HEK293 (cell line): ENCODE results near the gene PCDH1.
A peak's percentile ranks its signal among the peaks of the same experiment; 100 is the strongest.

ENCODE experiments used
- CTCF ChIA-PET: fragments of 350-600 bp; formaldehyde crosslinking; extraction: SDS; loops from one replicate; lab custom pipeline; 2021; ENCODE audit warnings: antibody characterized with exemption; lab: Yijun Ruan, JAX
- POLR2A ChIA-PET: fragments of 300-600 bp; formaldehyde crosslinking; extraction: SDS; loops from one replicate; lab custom pipeline; 2020; ENCODE audit warnings: antibody characterized with exemption, inconsistent platforms; lab: Yijun Ruan, JAX
- H3K27ac ChIP-seq: fragments of 200-500 bp; sonication (Bioruptor generic); 2 replicates; pipeline ENCODE4 v1.5.1; 2014; ENCODE audit warnings: low read depth, low read length, control low read depth, inconsistent platforms; ENCODE audit errors: extremely low read depth
- H3K36me3 ChIP-seq, 2 experiments: fragments of 200-500 bp in 1 of 2; sonication (Bioruptor generic) in 1 of 2; 1 replicate in 1 of 2; 2 replicates in 1 of 2; pipeline ENCODE4 v1.5.1; 2014 to 2017; ENCODE audit warnings: inconsistent platforms in 2 of 2, low read length in 2 of 2; ENCODE audit not compliant: control insufficient read depth in 2 of 2, insufficient read depth in 1 of 2
- H3K4me1 ChIP-seq: fragments of 200-500 bp; sonication (Bioruptor generic); 2 replicates; pipeline ENCODE4 v1.5.1; 2014; ENCODE audit warnings: mild to moderate bottlenecking, low read length, inconsistent platforms; ENCODE audit not compliant: control insufficient read depth, insufficient read depth
- H3K4me3 ChIP-seq: 2 replicates; pipeline ENCODE4 v1.5.1; 2011; ENCODE audit warnings: low read depth, mild to moderate bottlenecking, control low read depth, low read length, moderate library complexity
- H3K9me3 ChIP-seq: fragments of 200-500 bp; sonication (Bioruptor generic); 2 replicates; pipeline ENCODE4 v1.5.1; 2014; ENCODE audit warnings: low read depth, low read length, inconsistent platforms; ENCODE audit not compliant: control insufficient read depth, insufficient read depth
- PRDM1 ChIP-seq: fragments of 450-650 bp; formaldehyde crosslinking; IDR thresholded peaks from 2 replicates; pipeline ENCODE4; 2016; ENCODE audit warnings: missing biosample characterization, missing genetic modification characterization
- PRDM6 ChIP-seq: fragments of 450-650 bp; formaldehyde crosslinking; IDR thresholded peaks from 2 replicates; pipeline ENCODE4 v1.5.1; 2017; ENCODE audit warnings: missing biosample characterization, missing genetic modification characterization
- REST ChIP-seq: fragments of 450-650 bp; formaldehyde crosslinking; IDR thresholded peaks from 2 replicates; pipeline ENCODE4 v1.5.1; 2016; ENCODE audit warnings: missing biosample characterization, missing genetic modification characterization
- YY2 ChIP-seq: fragments of 450-650 bp; formaldehyde crosslinking; IDR thresholded peaks from 2 replicates; pipeline ENCODE4 v1.5.1; 2016; ENCODE audit warnings: missing biosample characterization, missing genetic modification characterization
- ZBTB26 ChIP-seq: fragments of 450-650 bp; formaldehyde crosslinking; optimal IDR thresholded peaks from 2 replicates; pipeline ENCODE3; 2016; ENCODE audit warnings: missing biosample characterization, mild to moderate bottlenecking, missing genetic modification characterization
- ZBTB44 ChIP-seq: fragments of 450-650 bp; IDR thresholded peaks from 2 replicates; pipeline ENCODE4 v1.5.1; 2018; ENCODE audit warnings: missing biosample characterization, mild to moderate bottlenecking, missing genetic modification characterization
- ZNF114 ChIP-seq: fragments of 450-650 bp; formaldehyde crosslinking; IDR thresholded peaks from 2 replicates; pipeline ENCODE4 v1.5.0; 2017; ENCODE audit warnings: missing biosample characterization, missing genetic modification characterization
- ZNF184 ChIP-seq: fragments of 450-650 bp; IDR thresholded peaks from 2 replicates; pipeline ENCODE4 v1.5.1; 2018; ENCODE audit warnings: missing biosample characterization, mild to moderate bottlenecking, missing genetic modification characterization
- ZNF2 ChIP-seq: fragments of 450-650 bp; formaldehyde crosslinking; IDR thresholded peaks from 2 replicates; pipeline ENCODE4 v1.5.1; 2016; ENCODE audit warnings: missing biosample characterization, missing genetic modification characterization
- ZNF202 ChIP-seq: fragments of 450-650 bp; formaldehyde crosslinking; IDR thresholded peaks from 2 replicates; pipeline ENCODE4 v1.5.1; 2016; ENCODE audit warnings: missing biosample characterization, missing genetic modification characterization, borderline replicate concordance
- ZNF23 ChIP-seq: fragments of 450-650 bp; formaldehyde crosslinking; IDR thresholded peaks from 2 replicates; pipeline ENCODE4 v1.5.1; 2016; ENCODE audit warnings: missing biosample characterization, missing genetic modification characterization, borderline replicate concordance
- ZNF24 ChIP-seq: fragments of 450-650 bp; formaldehyde crosslinking; IDR thresholded peaks from 2 replicates; pipeline ENCODE4 v1.5.1; 2016; ENCODE audit warnings: missing biosample characterization, missing genetic modification characterization
- ZNF362 ChIP-seq: fragments of 450-650 bp; formaldehyde crosslinking; IDR thresholded peaks from 2 replicates; pipeline ENCODE4 v1.5.1; 2016; ENCODE audit warnings: missing biosample characterization, missing genetic modification characterization
- ZNF501 ChIP-seq: fragments of 450-650 bp; formaldehyde crosslinking; IDR thresholded peaks from 2 replicates; pipeline ENCODE4 v1.5.1; 2016; ENCODE audit warnings: missing biosample characterization, missing genetic modification characterization
- ZNF560 ChIP-seq: fragments of 450-650 bp; formaldehyde crosslinking; IDR thresholded peaks from 2 replicates; pipeline ENCODE4 v1.5.1; 2017; ENCODE audit warnings: missing biosample characterization, missing genetic modification characterization, borderline replicate concordance
- ZNF580 ChIP-seq: fragments of 450-650 bp; formaldehyde crosslinking; IDR thresholded peaks from 2 replicates; pipeline ENCODE4 v1.5.1; 2016; ENCODE audit warnings: missing biosample characterization, missing genetic modification characterization
- ZNF629 ChIP-seq: fragments of 450-650 bp; formaldehyde crosslinking; IDR thresholded peaks from 2 replicates; pipeline ENCODE4 v1.5.1; 2017; ENCODE audit warnings: missing biosample characterization, missing genetic modification characterization

The PCDH1 gene

GRCh38 chr5:141872496-141873356, 5.5 kb downstream of the PCDH1 start:
- ChIA-PET POLR2A (no interaction called here), CTCF (interaction anchor here (0.7 kb wide), 3 partner anchors 8 to 57 kb away, joined by 3 to 5 read pairs (median 3); no protein-coding TSS in a partner anchor)
- Histone ChIP-seq H3K4me3 (no peak overlapping the region), H3K4me1 (peaks cover 3% of the 10 kb centered on the region; the same call in 1 of the 2 replicates), H3K36me3 (no peaks in the 10 kb centered on the region), H3K27ac (no peak overlapping the region), H3K9me3 (no peaks in the 10 kb centered on the region)
- TF ChIP-seq ZNF362 (tag by site-specific recombination) (0 out of 2 replicates have a peak, but pooled peaks have one; percentile 24), PRDM1 (peak; percentile 64; the same call in 1 of the 2 replicates), ZNF580 (tag by site-specific recombination) (no peak)

GRCh38 chr5:141871870-141872269, 6.3 kb downstream of the PCDH1 start:
- POLR2A ChIA-PET: no interaction called here
- Histone ChIP-seq H3K36me3 (no peaks in the 10 kb centered on the region), H3K27ac (no peak overlapping the region), H3K4me3 (no peak overlapping the region), H3K4me1 (peaks cover 3% of the 10 kb centered on the region; the same call in 1 of the 2 replicates), H3K9me3 (no peaks in the 10 kb centered on the region)
- CTCF ChIA-PET: interaction anchor here (0.7 kb wide), 1 partner anchor 9 kb away, joined by 3 read pairs; no protein-coding TSS in a partner anchor
- no peak for TF ChIP-seq ZNF24 (tag by site-specific recombination)
- TF ChIP-seq ZBTB26: no peak
- TF ChIP-seq YY2 (tag by site-specific recombination): no peak
- TF ChIP-seq ZNF2 (tag by site-specific recombination): no peak
- TF ChIP-seq PRDM6: no peak
- no peak for TF ChIP-seq ZNF202
- no peak for TF ChIP-seq ZNF184 (tag by site-specific recombination)
- no peak for TF ChIP-seq ZNF560 (tag by site-specific recombination)
- TF ChIP-seq ZNF501 (tag by site-specific recombination): no peak
- no peak for TF ChIP-seq ZNF629
- no peak for TF ChIP-seq ZNF114 (tag by site-specific recombination)

- no peak overlapping the region for H3K4me3 ChIP-seq
- POLR2A ChIA-PET: no interaction called here
- CTCF ChIA-PET: interaction anchor here (3.0 kb wide), 1 partner anchor 8 kb away, joined by 13 read pairs; the partner anchor contains the start of gene PCDH1
- H3K36me3 ChIP-seq: no peaks in the 10 kb centered on the region
- H3K27ac ChIP-seq: no peak overlapping the region
- H3K9me3 ChIP-seq: no peaks in the 10 kb centered on the region
- no peaks in the 10 kb centered on the region for H3K4me1 ChIP-seq
- TF ChIP-seq ZBTB44 (tag by site-specific recombination) (no peak), ZNF23 (tag by site-specific recombination) (no peak), REST (no peak)
These were observed 7.3 kb downstream of the PCDH1 start for GRCh38 chr5:141870871-141871270.
